GM23338 (cell line): ENCODE data around the gene MYH3. TPM values are rescaled to one million over a fixed set of nuclear protein-coding genes. Genes with fewer than 3 reads are reported as not detected.
"Not testable (repeated sequence)": the region's sequence is repeated elsewhere in the genome, so short reads cannot be mapped to it uniquely, and the experiment has no call there.

Experiments used
- ATAC-seq: fragments of 200-7000 bp; cut with Tn5 transposase; 3 replicates; pipeline ENCODE4 v1.9.1; 2020
- DNase-seq: peaks from one replicate; pipeline ENCODE4 v3.0.0-alpha.2; 2015; ENCODE audit warnings: low spot score
- H2AFZ ChIP-seq: fragments of 200-600 bp; sonication (generic); 2 replicates; pipeline ENCODE4 v1.8.0; 2016; ENCODE audit warnings: antibody characterized with exemption, mild to moderate bottlenecking, moderate library complexity
- H3F3A ChIP-seq: fragments of 200-600 bp; sonication (generic); replicated peaks from 2 replicates; pipeline ENCODE4 v1.8.0; 2017; ENCODE audit warnings: antibody characterized with exemption, mixed run types, low read depth
- H3K27ac ChIP-seq: fragments of 200-600 bp; sonication (generic); 2 replicates; pipeline ENCODE4 v1.6.1; 2016; ENCODE audit warnings: low read depth
- H3K27me3 ChIP-seq: fragments of 200-600 bp; sonication (generic); 2 replicates; pipeline ENCODE4 v1.8.0; 2016; ENCODE audit warnings: mild to moderate bottlenecking, mixed run types, moderate library complexity; ENCODE audit not compliant: insufficient read depth
- H3K36me3 ChIP-seq: fragments of 200-600 bp; sonication (generic); 2 replicates; pipeline ENCODE4 v1.8.0; 2016; ENCODE audit warnings: mild to moderate bottlenecking; ENCODE audit not compliant: insufficient read depth
- H3K4me1 ChIP-seq: fragments of 200-600 bp; sonication (generic); 2 replicates; pipeline ENCODE4 v1.8.0; 2016; ENCODE audit warnings: mild to moderate bottlenecking, moderate library complexity; ENCODE audit not compliant: insufficient read depth
- H3K4me2 ChIP-seq: fragments of 200-600 bp; sonication (generic); 2 replicates; pipeline ENCODE4 v1.7.1; 2017; ENCODE audit warnings: mixed run types
- H3K4me3 ChIP-seq: fragments of 200-600 bp; sonication (generic); 2 replicates; pipeline ENCODE4 v1.6.1; 2016; ENCODE audit warnings: mixed run types
- H3K79me2 ChIP-seq: fragments of 200-600 bp; sonication (generic); replicated peaks from 2 replicates; pipeline ENCODE4 v1.8.0; 2017; ENCODE audit warnings: mild to moderate bottlenecking; ENCODE audit not compliant: insufficient read depth
- H3K9me2 ChIP-seq: fragments of 200-600 bp; sonication (generic); 2 replicates; pipeline ENCODE4 v1.8.0; 2017; ENCODE audit not compliant: insufficient read depth
- H4K20me1 ChIP-seq: fragments of 200-600 bp; sonication (generic); replicated peaks from 2 replicates; pipeline ENCODE4 v1.8.0; 2017; ENCODE audit warnings: mild to moderate bottlenecking; ENCODE audit not compliant: insufficient read depth
- H3K27ac Mint-ChIP-seq: 2 replicates; pipeline ENCODE4 v1.8.0; 2020; ENCODE audit warnings: inconsistent platforms, mild to moderate bottlenecking, moderate library complexity, mixed read lengths
- H3K27me3 Mint-ChIP-seq: 3 replicates; pipeline ENCODE4 v1.8.0; 2022; ENCODE audit warnings: low read depth, mild to moderate bottlenecking, moderate library complexity, mixed read lengths, inconsistent platforms; ENCODE audit not compliant: insufficient read depth, poor library complexity
- H3K36me3 Mint-ChIP-seq: 3 replicates; pipeline ENCODE4 v1.8.0; 2021; ENCODE audit warnings: low read depth, mild to moderate bottlenecking, inconsistent platforms, moderate library complexity, mixed read lengths
- H3K4me1 Mint-ChIP-seq: 3 replicates; pipeline ENCODE4 v1.8.0; 2020; ENCODE audit warnings: mild to moderate bottlenecking, inconsistent platforms, mixed read lengths
- H3K4me3 Mint-ChIP-seq: 3 replicates; pipeline ENCODE4 v1.8.0; 2021; ENCODE audit warnings: moderate library complexity, mild to moderate bottlenecking, inconsistent platforms, mixed read lengths
- H3K9me3 Mint-ChIP-seq: 3 replicates; pipeline ENCODE4 v1.8.0; 2020; ENCODE audit warnings: moderate library complexity, mild to moderate bottlenecking, inconsistent platforms, mixed read lengths
- CREB1 ChIP-seq: fragments of 250-450 bp; sonication (Bioruptor Pico); IDR thresholded peaks from 2 replicates; pipeline ENCODE4 v1.5.0; 2020; ENCODE audit warnings: low read depth, mild to moderate bottlenecking, moderate library complexity
- CTCF ChIP-seq, 2 experiments: fragments of 200-600 bp in 1 of 2; sonication (generic) in 1 of 2; conservative IDR thresholded peaks; 2 replicates each; pipeline versions ENCODE4 v1.5.1 to v1.6.1; 2016 to 2017; ENCODE audit warnings: antibody characterized with exemption in 2 of 2, low read depth in 2 of 2, mild to moderate bottlenecking in 2 of 2, moderate library complexity in 1 of 2
- ETS1 ChIP-seq: IDR thresholded peaks from 2 replicates; pipeline ENCODE4 v1.6.1; 2016; ENCODE audit warnings: antibody characterized with exemption
- POLR2AphosphoS5 ChIP-seq: IDR thresholded peaks from 2 replicates; pipeline ENCODE4 v1.6.1; 2016; ENCODE audit warnings: antibody characterized with exemption, low read depth
- ZNF114 ChIP-seq: fragments of 250-450 bp; sonication (Bioruptor Pico); IDR thresholded peaks from 2 replicates; pipeline ENCODE4 v1.5.0; 2020; ENCODE audit warnings: mild to moderate bottlenecking, moderate library complexity
- polyA plus RNA-seq: library from polyadenylated mRNA; unstranded; fragments of >200 nt; fragmentation: Nextera tagmentation; extraction: Ambion mirVana; gene quantifications from 2 replicates; pipeline ENCODE4 v1.2.1, GENCODE V29; 2016
- total RNA-seq: library from RNA; depleted of rRNA; stranded (reverse); fragments of >200 nt; shearing (Covaris generic); gene quantifications from 2 replicates; pipeline ENCODE4 v1.2.3, GENCODE V29; 2014

Gene MYH3
- total and polyA plus RNA-seq, 2 experiments from 2014 or later = 0.84 to 1.8 TPM

DNA sequence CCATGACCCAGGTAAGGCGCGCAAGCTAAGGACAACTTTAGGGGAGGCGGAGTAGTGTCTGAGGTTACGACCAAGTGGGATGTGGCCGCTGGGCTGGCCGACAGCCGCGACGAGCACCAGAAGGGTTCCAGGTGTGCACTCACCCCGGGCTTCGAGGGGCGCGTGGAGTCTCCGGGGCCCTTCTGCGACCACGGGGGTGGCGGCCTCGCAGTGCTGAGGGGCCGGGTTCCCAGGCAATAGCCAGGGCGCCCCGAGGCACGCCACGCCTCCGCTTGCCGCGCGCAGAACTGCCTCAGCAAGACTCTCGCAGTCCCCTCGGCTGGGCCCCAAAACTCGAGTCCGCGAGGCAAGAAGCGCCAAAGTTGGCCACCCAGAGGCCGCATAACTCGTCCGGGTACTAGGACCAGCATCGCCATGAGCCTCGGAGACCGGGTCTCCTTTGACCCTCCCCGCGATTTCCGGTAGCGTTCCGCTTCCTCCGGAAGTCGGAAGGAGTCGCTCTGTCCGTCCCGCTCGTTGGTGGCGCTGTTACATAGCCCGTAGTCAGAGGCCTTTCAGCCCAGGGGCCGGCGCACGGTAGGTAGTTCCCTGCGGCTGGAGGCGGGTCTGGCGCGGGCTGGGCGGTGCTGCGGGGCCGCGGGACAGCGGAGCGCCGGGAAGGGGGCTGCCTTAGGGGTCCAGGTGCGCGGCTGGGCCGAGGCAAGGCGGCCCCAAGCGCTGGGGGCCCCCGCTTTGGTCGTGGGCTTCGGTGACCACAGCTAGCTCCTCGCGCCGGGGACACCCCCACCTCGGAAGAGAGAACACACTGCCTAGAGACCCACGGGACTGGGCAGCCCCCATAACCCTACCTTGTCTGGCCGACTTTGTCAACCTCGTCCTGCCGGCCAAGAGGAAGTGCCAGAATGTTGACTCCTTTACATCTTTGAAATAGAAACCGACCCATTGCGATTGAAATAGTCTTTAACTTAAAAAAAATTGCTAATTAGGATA is 40.3 kb upstream of the MYH3 start, which contains the start of the genes ADPRM and SCO1:
Gene ADPRM (plus strand): TSS at position 503 of the 990 bp plus-strand sequence. CDS start 7,333 bp downstream, outside the sequence.
Gene SCO1 (minus strand): TSS at position 442 of the 990 bp plus-strand sequence. CDS start 26 bp downstream, at position 416.
- no peaks in the 10 kb centered on the region for H3K9me3 Mint-ChIP-seq
- Histone ChIP-seq H4K20me1 (peaks cover 22% of the 10 kb centered on the region), H3K4me1 (no peaks in the 10 kb centered on the region; the same call in 1 of the 2 replicates), H3K4me3 (peak within 1 kb of the TSS; percentile 58), H2AFZ (peak within 1 kb of the TSS; percentile 30; the same call in 1 of the 2 replicates), H3K27ac (peak within 1 kb of the TSS; percentile 82), H3F3A (no peaks in the 10 kb centered on the region), H3K27me3 (no peaks in the 10 kb centered on the region), H3K36me3 (peaks cover 28% of the 10 kb centered on the region), H3K79me2 (peaks cover 61% of the 10 kb centered on the region), H3K4me2 (peak within 1 kb of the TSS; percentile 88), H3K9me2 (no peaks in the 10 kb centered on the region)
- peak within 1 kb of the TSS; percentile 94 for H3K4me3 Mint-ChIP-seq
- H3K27ac Mint-ChIP-seq = peak within 1 kb of the TSS; percentile 95
- peak; percentile 98 for ATAC-seq
- H3K36me3 Mint-ChIP-seq = peaks cover 36% of the 10 kb centered on the region
- TF ChIP-seq CTCF (conservative IDR thresholded peaks at IDR 0.05; ENCODE audit: low read depth in 2 of 2) (peak; percentile 11 to 26; a peak in 1 of 4 replicates), ZNF114 (CRISPR knock-in tag) (no peak), CREB1 (CRISPR knock-in tag) (peak; percentile 49), POLR2AphosphoS5 (peak; percentile 87), ETS1 (peak; percentile 76)
- peak; percentile 99 for DNase-seq
- peaks cover 9% of the 10 kb centered on the region; the same call in 2 of the 3 replicates for H3K4me1 Mint-ChIP-seq
- peaks cover 3% of the 10 kb centered on the region for H3K27me3 Mint-ChIP-seq

- H3K9me2 ChIP-seq, H3K27ac ChIP-seq, H3K4me1 Mint-ChIP-seq, H3K4me1 ChIP-seq, ATAC-seq, H3F3A ChIP-seq, H3K27me3 ChIP-seq, DNase-seq, H3K9me3 Mint-ChIP-seq, H2AFZ ChIP-seq, H3K27me3 Mint-ChIP-seq: not testable (repeated sequence)
- H3K4me3 ChIP-seq = peak overlapping the region; percentile 58
- peak overlapping the region; percentile 82 for H3K4me2 ChIP-seq
- H3K4me3 Mint-ChIP-seq = peak overlapping the region; percentile 94
- H3K27ac Mint-ChIP-seq = peak overlapping the region; percentile 95; the same call in 1 of the 2 replicates
- H3K36me3 ChIP-seq = peaks cover 40% of the 10 kb centered on the region
- peaks cover 75% of the 10 kb centered on the region for H3K79me2 ChIP-seq
- H4K20me1 ChIP-seq = peaks cover 26% of the 10 kb centered on the region
- peaks cover 49% of the 10 kb centered on the region for H3K36me3 Mint-ChIP-seq
These were observed 38.8 kb upstream of the MYH3 start for GRCh38 chr17:10695875-10696407.
